Transverse colon (tissue), 4 donors: ENCODE measurements around the gene AREG.

Source experiments
- EP300 ChIP-seq: sonication (generic); formaldehyde crosslinking; IDR thresholded peaks from one replicate; pipeline ENCODE4 v1.6.1; 2017; ENCODE audit warnings: antibody characterized with exemption, low read depth
- POLR2AphosphoS5 ChIP-seq, 3 donors: sonication (generic); formaldehyde crosslinking; IDR thresholded peaks; one replicate each; pipeline ENCODE4 v1.6.1; 2016; ENCODE audit warnings: antibody characterized with exemption in 3 of 3
- TF ChIP-seq, protein P1 (sequence below), 5 experiments: fragments of 200-600 bp in 3 of 5; fragments of 450-650 bp in 2 of 5; sonication (generic) in 3 of 5; IDR thresholded peaks; 1 replicate in 2 of 5; 2 replicates in 3 of 5; pipeline ENCODE4 v1.5.1; 2016 to 2017; ENCODE audit warnings: antibody characterized with exemption in 5 of 5, inconsistent platforms in 3 of 5, mild to moderate bottlenecking in 2 of 5, moderate library complexity in 1 of 5

DNA sequence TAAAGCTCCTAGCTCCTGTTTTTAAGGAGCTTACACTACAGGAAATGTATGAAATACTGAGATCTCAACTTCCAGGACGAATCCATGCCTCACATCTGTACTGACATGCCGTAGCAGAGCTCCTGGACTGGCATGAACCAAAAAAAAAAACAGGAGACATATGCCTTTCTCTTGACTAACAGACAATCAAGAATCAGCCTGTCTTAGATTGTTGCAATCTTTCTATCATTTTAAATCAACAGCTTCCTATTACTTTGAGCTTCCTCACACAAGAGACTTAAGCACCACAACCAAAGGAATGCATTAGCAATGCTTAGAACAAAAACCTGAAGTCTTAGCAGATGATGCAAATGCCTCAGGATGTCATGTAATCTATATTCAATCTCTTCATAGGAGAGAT is 34.7 kb upstream of the AREG start:
- TF ChIP-seq, protein P1, sequence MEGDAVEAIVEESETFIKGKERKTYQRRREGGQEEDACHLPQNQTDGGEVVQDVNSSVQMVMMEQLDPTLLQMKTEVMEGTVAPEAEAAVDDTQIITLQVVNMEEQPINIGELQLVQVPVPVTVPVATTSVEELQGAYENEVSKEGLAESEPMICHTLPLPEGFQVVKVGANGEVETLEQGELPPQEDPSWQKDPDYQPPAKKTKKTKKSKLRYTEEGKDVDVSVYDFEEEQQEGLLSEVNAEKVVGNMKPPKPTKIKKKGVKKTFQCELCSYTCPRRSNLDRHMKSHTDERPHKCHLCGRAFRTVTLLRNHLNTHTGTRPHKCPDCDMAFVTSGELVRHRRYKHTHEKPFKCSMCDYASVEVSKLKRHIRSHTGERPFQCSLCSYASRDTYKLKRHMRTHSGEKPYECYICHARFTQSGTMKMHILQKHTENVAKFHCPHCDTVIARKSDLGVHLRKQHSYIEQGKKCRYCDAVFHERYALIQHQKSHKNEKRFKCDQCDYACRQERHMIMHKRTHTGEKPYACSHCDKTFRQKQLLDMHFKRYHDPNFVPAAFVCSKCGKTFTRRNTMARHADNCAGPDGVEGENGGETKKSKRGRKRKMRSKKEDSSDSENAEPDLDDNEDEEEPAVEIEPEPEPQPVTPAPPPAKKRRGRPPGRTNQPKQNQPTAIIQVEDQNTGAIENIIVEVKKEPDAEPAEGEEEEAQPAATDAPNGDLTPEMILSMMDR (IDR thresholded peaks at IDR 0.05) = no peak
- TF ChIP-seq EP300 (no peak), POLR2AphosphoS5 (IDR thresholded peaks at IDR 0.05) (no peak)
